Hindlimb muscle (tissue), 1 donor: ENCODE measurements around the gene MTSS2. TPM values are rescaled to one million over a fixed set of nuclear protein-coding genes. Genes with fewer than 3 reads are reported as not detected.

ENCODE experiments used
- DNase-seq: peaks from one replicate; pipeline ENCODE4 v3.0.0-alpha.2; 2013
- polyA plus RNA-seq: library from polyadenylated mRNA; unstranded; fragments of 120-200 nt; gene quantifications from one replicate; pipeline ENCODE4 v1.2.1, GENCODE V29; 2013; ENCODE audit not compliant: insufficient read length

MTSS2 gene
- polyA plus RNA-seq, 1 donor, result 179 TPM

DNA sequence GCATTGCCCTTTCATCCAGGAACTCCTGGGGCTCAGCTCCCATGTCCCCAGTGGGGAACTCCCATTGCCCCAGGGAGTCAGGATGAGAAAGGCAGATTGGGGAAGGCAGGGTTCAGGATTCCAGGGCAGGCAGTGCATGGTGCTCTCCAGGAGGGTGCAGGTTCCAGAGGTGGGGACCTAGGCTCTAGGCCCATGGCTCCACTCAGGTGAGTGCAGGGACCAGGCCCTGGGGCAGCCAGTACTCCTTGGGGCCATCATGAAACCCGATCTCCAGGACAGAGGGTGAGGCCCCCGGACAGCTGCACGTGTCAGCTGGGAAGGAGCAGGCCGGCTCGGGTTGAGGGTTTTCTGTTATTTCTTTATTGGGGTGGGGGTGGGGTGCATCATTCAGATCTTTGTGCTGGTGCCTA is 1.3 kb upstream of the MTSS2 start:
- DNase-seq, result no peak

DNA sequence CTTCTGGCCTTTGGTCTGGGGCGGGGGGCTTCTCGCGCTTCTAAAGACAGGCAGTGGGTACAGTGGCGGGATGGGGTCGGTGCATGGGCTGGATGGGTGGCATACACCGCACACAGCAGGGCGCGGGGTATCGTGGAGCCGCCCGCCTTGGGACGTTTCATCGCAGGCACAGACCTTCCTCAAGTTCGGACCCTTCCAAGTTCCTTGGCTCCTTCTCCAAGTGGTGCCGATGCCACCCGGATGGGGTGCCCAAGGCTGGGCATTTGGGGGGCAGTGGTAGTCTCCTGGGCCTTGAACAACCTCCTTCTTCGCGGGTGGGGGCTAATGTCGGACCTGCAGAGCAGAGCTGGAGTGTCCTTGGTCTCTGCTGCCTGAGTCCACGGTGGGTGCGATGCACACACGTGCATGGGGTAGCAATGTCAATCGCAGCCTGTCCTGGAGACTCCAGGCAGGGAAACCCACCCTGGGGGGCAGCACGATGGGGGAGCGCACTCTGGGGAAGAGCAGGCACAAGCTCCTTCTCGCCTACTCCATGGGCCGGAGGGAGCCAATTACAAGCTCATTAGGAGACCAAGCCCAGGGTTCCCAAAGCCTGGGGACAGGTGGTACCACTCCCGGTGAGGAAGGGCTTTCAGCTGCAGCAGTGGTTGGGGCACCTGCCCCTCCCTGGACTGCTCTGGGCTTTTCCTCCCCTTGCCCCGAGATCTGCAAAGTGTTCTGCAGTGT is 686 bp upstream of the MTSS2 start:
- no peak for DNase-seq

DNA sequence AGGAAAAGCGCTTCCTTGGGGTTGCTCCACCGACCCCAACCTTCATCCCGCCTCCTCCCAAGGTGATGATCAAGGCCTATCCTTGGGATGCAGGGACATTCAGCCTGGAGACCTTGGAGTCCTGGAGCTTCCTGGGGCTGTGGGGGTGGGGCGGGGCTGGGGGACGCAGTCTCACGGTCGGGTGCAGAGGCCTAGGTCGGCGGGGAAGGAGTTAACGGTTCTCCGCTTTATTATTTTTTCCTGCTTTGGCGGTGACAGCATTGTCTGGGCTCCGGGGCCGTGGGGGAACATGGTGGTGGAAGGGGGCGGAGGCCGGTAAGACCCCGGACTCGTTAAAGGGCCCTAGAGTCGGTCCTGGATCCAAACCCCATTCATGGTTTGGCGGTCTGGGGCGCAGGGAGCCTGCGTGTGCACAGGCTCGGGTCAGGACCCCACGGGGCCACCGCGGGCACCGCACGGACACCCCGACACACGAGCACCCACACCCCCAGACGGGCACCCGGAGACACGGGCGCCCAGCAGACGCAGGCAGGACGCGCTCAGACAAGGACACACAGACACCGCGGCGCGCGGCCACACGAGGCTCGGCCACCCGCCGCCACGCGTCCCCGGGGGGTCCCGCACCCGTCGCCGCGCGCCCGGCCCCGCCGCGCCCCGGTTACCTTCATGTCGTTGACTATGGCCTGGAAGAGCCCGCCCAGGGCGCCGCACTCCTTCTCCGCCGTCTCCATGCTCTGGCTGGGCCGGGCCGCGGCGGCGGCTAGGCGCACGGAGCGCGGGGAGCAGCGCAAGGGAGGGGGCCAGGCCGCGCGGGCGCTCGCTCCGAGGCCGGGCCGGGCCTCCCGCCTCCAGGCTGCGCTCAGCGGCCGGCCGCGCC is 554 bp downstream of the MTSS2 start:
- no peak for DNase-seq

DNA sequence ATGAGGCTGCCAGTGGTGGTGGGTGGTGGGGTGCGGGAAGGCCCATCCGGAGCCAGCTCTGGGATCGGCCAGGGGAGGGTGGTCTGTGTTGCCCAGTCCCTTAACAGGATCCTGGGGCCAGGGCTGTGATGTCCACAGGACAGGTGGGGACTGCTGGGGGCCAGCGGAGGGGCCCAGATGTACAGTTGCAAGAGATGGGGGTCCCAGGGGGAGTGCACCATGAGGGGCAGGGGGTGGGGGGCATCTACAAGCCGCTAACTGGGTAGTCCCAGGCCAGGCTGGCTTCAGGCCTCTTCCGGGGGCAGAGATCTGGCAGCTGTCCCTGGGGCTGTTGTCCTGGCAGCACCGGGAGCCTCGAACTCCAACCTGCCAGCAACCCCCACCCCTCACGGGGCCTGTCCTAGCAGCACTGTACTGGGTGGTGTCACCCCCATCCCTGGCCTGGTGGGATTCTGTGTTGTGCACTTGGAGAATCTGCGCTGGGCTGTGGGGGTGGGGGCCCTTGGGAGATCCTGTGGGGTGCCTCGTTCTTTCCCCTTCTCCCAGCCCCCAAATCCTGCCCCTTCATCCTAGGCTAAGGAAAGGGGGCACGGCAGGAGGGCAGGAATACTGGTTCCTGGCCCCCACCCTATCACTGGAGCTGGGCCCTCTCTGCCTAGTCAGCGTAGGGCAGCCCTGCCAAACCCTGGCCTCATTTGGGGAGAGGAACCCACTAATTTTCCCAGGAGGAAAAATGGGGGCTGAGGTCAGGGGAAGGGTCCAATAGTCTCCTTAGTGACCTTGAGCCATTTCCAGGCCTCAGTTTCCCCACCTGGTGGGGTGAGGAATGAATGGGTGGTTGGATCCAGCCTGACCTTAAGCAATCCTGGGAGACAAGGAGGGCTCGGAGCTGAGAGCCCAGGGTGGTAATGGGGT is 1.4 kb downstream of the MTSS2 start:
- no peak for DNase-seq

DNA sequence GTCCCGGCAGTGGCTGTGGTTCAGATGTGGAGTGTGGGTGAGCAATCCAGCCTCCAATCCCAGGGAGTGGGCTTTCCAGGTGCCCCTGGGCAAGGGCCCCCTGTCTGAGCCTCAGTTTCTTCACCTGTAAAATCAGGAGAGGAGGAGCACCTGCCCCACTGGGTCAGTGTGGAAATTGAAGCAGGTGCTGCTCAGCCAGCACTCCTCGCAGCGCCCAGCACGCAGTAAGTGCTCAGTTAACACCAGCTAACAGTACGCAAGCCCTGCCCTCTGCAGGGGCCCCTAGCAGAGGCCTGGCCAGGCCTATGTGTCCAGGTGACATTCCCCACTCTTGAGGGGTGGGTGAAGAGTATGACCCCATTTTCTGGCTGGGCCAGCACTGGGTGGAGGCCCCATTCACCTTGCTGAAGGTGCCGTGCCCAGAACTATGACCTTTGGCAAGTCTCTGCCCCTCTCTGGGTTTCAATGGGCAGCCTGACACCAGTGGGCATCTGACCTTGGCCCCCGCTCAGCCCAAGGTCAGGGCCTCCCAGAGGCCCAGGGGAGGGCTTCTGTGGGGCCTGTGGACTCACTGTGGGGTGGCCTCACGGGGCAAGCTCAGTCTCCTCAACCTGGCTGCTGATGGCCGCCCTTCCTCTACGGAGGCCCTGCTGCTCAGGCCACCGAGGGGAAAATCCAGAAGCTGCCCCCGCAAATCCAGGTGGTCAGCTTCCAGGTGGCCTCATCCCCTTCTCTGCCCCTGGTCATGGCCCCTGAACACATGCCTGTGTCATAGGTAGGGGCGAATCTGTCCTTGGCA is 2.5 kb downstream of the MTSS2 start:
- no peak for DNase-seq

DNA sequence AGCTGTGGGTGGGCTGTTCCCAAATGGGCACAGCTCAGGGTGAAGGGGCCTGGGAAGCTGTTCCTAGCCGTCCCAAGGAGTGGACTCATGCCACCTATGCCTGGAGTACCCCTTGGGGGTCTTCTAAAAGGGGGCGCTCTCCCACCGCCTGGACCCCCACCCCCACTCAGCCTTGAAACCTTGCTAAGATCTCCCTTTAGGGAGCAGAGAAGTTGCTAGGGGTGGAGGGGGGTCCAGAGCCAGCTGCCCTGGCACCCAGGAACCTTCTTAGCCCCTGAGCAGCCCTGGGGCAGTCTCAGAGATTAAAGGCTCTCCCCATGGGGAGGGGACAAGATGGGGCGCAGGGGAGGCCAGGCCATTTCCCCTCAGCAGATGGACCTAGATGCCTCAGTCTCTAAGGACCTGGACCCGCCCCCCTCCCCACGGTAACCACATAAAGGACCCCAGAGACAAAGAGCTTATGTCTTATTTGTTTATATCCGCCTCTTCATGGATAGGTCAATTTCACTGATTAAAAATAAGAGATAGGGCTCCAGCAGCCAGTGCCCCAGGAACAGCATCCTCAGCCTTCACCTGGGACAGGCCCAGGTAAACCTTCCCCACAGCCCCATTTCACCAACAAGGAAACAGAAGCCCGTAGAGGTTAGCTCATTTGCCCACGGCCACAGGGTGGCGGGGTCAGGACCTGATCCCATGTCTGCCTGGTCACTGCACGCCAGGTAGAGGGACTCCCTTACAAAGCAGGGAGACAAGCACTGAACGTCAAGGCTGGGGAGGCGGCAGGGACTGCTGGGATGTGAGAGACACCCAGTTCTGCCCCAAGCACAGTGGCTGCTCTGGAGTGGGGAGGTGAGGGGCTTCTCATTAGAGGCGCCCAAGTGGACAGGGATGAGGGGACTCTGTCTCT is 3.4 kb downstream of the MTSS2 start:
- DNase-seq, result no peak

DNA sequence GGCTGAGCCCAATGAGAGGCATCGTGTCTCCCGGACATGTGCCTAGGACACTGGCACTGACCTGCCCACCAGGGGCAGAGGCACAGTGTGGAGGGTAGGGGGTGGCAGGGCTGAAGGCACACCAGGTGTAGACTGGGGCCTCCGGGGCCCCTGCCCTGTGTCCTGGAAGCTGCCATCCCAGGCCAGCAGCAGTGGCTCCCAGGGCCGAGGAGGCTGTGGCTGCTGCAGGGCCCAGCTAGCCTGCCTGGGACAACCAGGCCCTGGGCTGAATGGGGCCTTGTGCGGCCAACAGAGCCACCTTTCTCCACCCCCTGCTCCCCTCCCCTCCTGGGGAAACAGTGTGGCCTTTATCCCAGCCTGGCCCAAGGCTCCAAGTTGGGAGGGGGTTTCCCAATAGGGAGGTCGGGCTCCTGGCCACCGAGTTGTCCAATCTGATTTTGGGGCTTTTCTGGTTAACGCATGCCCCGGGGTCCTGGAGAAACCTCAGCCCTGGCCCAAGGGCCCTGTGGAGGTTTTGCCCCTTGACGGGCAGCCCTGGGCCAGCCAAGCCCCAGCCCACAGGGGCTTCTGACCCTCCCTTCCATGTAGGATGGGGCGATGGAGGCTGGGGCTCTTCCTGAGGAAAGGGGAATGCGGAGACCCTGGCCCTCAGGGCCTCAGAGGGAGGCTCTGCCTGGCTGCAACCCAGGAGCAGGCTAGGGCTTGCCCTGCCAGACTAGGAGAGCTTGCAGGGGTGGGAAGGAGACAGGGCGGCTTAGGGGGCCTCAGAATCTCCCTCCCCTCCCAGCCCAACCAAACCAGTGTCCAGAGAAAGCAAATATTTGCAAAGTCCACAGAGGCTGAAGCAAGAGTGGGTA is 4.2 kb downstream of the MTSS2 start:
- DNase-seq, result no peak

DNA sequence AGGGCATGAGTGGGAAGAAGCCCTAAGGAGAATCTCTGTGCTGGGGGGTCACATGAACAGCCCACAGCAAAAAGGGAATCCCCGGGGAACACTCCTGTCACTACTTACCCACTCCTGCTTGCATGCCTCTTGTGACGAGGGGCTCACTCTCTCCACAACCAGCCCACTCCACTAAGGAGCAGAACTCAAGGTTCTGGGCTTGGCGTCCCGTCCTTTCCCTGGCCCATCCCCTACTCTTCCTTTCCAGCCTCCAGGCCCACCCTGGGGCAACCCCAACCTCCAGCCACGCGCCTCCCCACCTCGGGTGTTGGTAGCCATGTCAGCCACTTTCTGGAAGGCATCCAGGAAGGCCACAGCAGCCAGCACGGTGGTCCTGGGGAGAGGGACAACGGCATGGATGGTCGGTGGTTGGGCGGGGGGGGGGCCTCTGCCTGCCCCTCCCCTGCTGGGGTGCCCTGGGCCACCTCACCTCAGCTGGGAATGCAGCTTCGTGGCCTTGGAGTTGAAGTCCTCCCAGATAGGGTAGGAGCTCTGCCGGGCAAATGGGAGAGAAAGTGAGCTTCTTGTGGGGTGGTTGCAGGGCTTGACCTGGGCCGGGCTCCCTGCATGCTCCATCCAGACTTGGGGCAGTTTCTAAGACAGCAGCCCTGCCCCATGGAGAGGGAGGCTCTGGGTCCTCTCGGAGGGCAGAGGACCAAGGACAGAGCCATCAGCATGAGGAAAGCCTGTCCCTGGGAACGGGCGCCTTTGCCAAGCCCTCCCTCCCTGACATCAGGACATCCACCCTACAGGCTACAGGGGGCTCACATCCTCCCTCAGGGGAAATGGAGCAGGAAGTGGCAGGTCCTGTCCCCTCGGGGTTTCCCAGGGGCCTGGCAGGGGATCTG is 5.1 kb downstream of the MTSS2 start:
- no peak for DNase-seq

DNA sequence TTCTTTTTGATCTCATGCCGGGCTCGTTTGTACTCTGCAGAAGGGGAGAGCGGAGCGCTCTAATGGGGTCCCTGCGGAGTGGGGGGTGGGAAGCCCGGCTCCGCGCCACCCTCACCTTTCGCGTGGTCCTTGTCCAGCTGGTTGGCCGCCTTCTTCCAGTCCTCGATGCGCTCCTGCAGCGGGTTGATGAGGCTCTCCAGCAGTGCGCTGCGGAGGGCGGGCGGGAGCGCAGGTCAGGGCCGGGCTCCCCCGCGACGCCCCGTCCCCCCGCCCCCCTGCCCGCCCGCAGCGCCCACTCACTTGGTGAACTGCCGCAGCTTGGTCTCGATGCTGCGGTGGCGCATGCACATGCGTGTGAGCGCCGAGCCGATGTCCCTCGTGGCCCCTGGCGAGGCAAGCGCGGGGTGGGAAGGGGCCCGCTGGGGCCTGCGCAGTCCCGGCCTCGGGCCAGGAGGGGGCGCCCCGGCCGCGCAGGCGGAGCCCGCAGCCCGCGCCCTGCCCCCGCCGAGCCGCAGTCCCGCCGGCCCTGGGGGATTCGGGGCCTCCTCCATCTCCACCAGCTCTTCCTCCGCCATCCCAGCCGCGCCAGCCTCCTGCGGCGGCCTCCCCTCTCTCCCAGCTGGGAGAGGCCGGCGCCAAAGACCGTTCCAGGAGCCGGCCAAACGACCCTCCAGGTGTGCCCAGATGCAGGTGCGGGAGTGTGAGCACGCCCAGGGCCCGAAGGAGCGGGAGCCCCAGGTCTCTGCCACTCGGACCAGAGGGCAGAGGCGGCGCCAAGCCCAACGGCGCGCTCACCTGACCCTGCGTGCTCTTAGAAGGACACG is 6.0 kb downstream of the MTSS2 start:
- no peak for DNase-seq

DNA sequence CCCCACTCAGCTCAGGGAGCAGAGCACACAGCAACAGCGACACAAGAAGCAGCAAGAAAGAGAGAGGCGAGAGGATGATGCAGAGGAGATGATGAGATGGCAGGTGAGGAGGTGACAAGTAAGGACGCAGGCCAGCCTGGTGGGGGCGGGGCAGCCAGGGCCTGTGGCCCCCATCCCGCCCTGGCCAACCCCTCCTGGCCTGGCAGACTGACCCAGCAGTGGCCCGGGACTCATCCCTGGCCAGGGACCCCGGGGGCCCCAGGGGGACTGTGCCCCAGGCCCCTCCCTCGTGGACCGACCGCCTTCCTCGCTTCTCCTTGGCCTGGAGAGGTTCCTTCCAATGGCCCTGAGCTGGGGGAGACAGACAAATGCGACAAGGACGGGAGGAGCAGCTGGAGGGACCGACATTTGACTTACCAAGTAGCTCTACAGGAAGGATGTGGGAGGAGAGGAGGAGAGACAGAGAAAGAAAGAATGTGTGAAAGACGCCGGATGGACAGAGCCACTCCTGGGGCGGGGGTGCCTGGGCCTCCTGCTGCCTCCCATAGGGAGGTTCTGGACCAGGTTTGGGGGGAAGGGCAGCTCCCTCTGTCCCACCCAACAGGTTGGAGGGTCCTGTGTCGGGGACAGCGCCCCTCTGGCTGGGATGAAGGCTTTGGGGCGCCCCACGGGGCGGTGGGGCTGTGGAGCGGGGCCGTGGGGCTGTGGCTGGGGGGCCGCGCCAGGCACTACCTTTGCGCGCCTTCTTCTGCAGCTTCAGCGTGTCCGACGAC is 6.8 kb downstream of the MTSS2 start:
- DNase-seq, result no peak

DNA sequence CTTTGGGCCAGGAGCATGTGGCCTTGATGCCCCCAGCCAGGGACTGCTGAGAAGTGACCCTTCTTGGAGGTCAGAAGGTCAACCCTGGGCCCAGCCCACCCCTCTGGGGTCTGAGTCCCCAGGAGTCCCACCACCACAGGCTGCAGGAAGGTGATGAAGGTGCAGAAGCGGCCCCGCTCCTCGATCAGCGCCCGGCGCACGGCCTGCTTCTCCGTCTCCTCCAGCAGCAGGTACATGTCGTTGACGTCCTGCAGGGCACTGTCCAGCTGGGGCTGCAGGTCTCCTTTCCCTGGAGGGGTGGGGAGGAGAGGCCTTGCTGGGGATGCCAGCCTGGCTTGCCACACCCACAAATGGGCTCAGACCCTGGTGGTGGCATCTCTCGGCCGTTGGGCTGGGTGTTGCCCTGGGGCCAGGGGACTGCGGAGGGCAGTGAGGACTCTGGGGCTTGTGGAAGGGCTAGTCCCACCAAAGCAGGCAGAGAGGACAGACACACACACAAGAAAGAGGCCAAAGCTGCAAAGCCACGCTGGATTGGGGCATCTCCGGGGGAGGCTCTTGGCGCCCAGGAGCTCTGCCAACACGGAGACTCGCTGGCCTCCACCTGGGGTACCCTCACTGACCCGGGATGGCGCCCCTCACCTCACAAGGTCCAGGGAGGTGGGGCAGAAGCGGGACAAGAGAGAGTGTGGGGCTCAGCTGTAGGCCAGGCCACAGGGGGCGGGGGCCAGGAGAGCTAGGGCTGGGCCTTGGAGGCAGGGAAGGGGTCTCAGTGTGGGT is 7.5 kb downstream of the MTSS2 start:
- no peak for DNase-seq

DNA sequence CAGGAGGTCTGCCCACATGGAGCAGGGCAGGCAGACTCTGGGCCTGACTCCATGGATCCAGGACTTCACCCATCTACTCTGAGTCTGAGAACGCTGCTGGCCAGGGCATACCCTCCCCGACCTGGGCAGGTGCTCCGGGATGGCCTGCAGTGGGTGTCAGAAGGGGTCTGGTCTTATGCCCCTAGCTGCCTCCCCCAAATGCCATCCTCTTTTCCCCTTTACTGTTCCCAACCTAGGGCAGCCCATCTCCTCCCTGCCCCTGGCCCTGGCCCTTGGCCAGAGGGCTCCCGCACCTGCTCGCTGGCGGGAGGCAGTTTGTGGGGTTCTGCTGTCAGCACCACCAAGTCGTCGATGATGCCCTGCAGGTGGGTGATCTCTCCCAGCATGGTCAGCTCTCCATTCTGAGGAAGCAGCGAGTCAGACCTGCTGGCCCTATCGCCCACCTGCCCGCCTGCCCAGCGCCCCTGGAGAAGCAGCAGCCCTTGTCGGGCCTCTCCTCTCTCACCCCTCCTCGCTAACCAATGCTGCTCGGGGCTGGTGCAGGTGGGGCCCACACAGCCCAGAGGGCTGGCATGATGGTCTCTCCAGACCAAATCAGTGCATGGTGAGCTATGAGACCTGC is 8.2 kb downstream of the MTSS2 start:
- no peak for DNase-seq

DNA sequence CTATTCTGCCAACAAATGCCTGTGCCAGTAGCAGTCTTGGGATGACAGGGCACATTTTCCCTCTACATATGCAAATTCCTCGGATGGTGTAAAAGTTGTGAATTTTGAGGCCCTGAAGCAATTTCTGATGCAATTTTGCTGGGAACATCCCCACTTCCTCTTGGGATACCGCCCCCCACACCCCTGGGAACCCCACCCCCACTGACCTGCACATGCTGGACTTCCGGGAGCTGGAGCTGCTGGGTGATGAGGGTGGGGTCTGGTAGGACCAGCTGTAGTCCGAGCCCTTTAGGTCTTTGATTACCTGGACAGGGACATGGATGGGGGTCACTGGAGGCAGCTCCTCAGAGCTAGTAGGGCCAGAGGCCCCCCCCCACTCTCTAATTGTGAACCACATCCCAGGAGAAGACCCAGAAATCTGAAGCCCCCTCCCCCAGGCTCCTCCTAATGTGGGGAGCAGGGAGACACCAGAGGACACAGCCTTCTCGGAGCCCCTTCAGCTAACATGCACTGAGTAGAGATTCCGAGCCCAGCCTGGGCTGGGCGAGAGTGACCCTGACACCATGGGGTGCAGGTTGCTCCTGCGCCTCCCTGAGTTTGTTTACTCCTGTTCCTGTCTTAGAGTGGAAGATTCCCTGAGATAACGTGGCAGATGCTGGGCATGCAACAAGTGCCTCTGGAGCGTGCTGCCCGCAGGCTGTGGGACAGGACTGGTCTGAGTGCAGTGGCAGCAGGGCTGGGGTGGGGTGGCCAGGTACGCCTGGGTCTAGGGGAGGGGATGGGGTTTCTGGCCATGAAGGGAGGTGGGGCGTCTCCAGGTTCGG is 9.0 kb downstream of the MTSS2 start:
- no peak for DNase-seq

DNA sequence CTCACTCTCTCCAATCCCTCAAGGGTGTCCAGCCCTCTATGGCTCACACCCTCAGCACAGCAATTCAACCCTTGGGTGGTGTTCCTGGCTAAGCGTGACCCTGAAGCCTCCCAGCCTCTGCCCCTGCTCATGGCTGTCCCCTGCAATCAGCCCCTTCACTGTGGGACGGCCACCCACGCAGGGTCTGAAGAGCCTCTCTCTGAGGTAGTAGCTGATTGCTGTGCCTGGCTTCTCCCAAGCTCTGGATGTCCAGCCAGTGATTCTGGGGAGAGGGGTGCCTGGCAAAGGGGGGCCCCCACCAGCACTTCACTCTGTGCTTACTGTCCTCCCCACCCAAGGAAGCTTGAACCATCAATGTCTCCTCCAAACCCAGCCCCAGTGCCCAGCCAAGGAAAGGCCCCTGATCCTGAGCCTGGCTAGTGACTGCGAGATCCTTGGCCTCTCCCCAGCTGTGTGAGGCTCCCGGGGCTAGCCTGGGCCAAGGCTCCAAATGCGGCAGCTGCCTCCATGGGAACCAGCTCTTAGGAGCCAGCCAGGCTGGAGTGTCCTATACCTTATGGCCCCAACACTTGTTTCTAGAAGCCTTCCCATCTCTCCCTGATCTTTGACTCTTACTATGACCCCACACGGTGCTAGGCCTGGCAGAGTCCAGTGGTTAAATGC is 9.9 kb downstream of the MTSS2 start:
- no peak for DNase-seq
